Activated CD8-positive, alpha-beta T cell treated with anti-CD3 and anti-CD28 coated beads, Interleukin-2, amount 10 ng/mL, durations not matched to agents 7 days and 5 days (primary cell): ENCODE measurements around the gene ADM. TPM values are rescaled to one million over a fixed set of nuclear protein-coding genes. Genes with fewer than 3 reads are reported as not detected.
A peak's percentile ranks its signal among the peaks of the same experiment; 100 is the strongest.

Experiments used
- ATAC-seq: fragments of 150-1000 bp; cut with Tn5 transposase; one replicate; pipeline ENCODE4 v1.10.0; 2021; ENCODE audit warnings: moderate library complexity
- CTCF ChIA-PET: fragments of 350-600 bp; sonication (Branson Sonifier 250); formaldehyde crosslinking; loops from one replicate; lab custom pipeline; 2021; ENCODE audit warnings: antibody characterized with exemption; lab: Charles Lee
- POLR2A ChIA-PET: fragments of 350-600 bp; sonication (Branson Sonifier 250); formaldehyde crosslinking; loops from one replicate; lab custom pipeline; 2021; ENCODE audit warnings: antibody characterized with exemption; lab: Charles Lee
- DNase-seq: peaks from one replicate; pipeline ENCODE4 v3.0.0-alpha.2; 2020
- H3K27ac Mint-ChIP-seq: one replicate; pipeline ENCODE4 v1.8.0; 2021; ENCODE audit warnings: mild to moderate bottlenecking, mixed read lengths
- H3K27me3 Mint-ChIP-seq: one replicate; pipeline ENCODE4 v1.8.0; 2021; ENCODE audit warnings: low read depth, mixed read lengths
- H3K36me3 Mint-ChIP-seq: one replicate; pipeline ENCODE4 v1.8.0; 2021; ENCODE audit warnings: low read depth, mixed read lengths
- H3K4me1 Mint-ChIP-seq: one replicate; pipeline ENCODE4 v1.8.0; 2021; ENCODE audit warnings: low read depth, mixed read lengths
- H3K4me3 Mint-ChIP-seq: one replicate; pipeline ENCODE4 v1.8.0; 2021; ENCODE audit warnings: mild to moderate bottlenecking, mixed read lengths
- H3K9me3 Mint-ChIP-seq: one replicate; pipeline ENCODE4 v1.8.0; 2022; ENCODE audit warnings: mixed read lengths; ENCODE audit not compliant: insufficient read depth
- total RNA-seq, 2 experiments: library from RNA; stranded (reverse); gene quantifications; one replicate each; pipeline ENCODE4 v1.2.3, GENCODE V29; 2021

The ADM gene
- total RNA-seq, 2 experiments from 2014 or later = 3.6 to 3.9 TPM

DNA sequence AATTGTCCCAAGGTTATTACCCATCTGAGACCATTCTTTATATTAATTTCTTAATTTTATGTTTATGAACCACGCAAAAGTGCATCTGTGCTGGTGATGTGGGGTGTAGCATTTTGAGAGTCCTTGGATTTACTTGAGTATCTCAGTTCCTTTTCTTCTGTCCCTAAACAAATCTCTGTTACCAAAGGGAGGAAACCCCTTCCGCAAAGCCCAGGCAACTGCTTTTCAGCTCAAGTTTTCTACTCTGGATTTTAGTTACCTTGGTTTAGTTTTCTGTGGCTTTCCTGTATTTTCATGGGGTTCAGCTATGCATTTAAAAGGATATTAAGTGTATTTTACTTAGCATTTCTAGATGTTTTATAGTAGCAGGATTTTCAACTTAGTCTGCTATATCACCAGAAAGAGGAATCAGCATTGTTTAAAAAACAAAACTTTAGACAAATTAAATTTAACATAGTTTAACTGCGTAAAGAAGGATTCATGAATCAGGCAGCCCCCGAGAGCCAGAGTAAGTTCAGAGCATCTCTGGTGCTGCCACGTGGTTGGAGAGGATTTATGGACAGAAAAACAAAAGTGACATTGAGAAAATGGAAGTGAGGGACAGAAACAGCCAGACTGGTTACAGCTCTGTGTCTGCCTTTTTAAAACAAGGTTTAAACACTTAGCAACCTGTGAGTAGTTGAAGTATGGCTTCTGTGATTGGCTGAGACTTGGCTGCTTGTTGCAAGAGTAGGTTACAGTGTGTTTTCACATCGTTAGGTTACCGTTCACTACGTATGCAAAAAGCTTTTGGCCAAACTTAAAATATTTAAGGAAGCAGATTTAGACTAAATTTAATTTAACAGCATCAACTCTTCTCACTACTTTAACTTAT lies 9.6 kb downstream of the ADM start:
- Mint-ChIP-seq H3K27me3 (peaks cover 9% of the 10 kb centered on the region), H3K9me3 (no peaks in the 10 kb centered on the region)
- POLR2A ChIA-PET = no interaction called here

DNA sequence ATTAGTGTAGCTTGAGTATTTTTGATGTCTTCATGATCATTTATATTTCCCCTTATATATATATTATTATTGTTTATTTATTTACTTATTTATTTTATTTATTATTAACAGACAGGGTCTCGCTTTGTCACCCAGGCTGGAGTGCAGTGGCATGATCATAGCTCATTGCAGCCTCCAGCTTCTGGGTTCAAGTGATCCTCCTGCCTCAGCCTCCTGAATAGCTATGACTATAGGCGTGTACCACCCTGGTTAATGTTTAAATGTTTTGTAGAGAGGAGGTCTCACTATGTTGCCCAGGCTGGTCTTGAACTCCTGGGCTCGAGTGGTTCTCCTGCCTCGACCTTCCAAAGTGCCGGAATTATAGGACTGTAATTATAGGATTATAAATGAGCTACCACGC lies 10.2 kb downstream of the ADM start:
- H3K9me3 Mint-ChIP-seq = no peaks in the 10 kb centered on the region
- CTCF ChIA-PET = interaction anchor here (0.6 to 2.2 kb wide), 6 partner anchors 10 to 701 kb away, joined by 3 to 9 read pairs (median 3); partner anchors contain the start of gene ADM
- ATAC-seq (no peak), DNase-seq (no peak)
- no peak overlapping the region for H3K27ac Mint-ChIP-seq
- POLR2A ChIA-PET = no interaction called here
- peaks cover 7% of the 10 kb centered on the region for H3K4me1 Mint-ChIP-seq
- no peak overlapping the region for H3K4me3 Mint-ChIP-seq
- H3K36me3 Mint-ChIP-seq = no peaks in the 10 kb centered on the region
- H3K27me3 Mint-ChIP-seq = peaks cover 7% of the 10 kb centered on the region

More for the DNA sequence above, 9.6 kb downstream of the ADM start:
- CTCF ChIA-PET = interaction anchor here (0.6 to 2.2 kb wide), 8 partner anchors 10 to 700 kb away, joined by 3 to 9 read pairs (median 3); partner anchors contain the start of gene ADM
- H3K36me3 Mint-ChIP-seq = no peaks in the 10 kb centered on the region
- H3K4me1 Mint-ChIP-seq = peaks cover 10% of the 10 kb centered on the region
- DNase-seq (no peak), ATAC-seq (peak; percentile 85)
- H3K4me3 Mint-ChIP-seq = no peak overlapping the region
- H3K27ac Mint-ChIP-seq = no peak overlapping the region

DNA sequence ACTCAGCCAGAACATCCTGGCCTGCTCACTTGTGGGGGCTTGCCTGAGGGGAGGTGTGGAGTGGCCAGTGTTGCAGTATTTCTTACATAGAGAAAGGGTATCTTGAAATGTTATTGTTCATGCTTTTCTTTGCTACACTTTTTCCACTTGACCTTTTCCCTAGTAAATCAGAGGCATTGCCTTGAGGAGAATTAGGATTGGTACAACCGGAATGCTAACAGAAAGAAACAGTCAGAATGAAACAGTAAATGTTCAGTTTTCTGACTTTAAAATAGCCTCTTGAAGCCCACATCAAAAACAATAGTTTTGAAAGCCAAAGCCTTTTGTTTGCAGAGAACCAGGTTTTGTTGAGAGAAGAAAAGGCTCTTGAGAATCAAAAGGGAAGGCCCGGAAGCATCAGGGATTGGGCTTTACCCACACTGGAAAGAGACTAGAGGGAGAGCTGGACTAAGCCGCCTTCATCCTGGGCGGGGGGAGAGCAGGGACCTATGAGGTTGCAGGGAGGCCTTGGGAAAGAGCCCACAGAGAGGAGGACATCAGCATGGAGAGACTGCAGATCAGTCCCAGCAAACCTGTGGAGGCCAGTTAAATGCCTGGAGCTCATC lies 12.4 kb downstream of the ADM start:
- H3K4me1 Mint-ChIP-seq = peaks cover 5% of the 10 kb centered on the region
- CTCF ChIA-PET = interaction anchor here (1.0 to 3.3 kb wide), 3 partner anchors 9 to 13 kb away, joined by 3 to 17 read pairs (median 3); no protein-coding TSS in a partner anchor
- peaks cover 2% of the 10 kb centered on the region for H3K27me3 Mint-ChIP-seq
- H3K27ac Mint-ChIP-seq = no peak overlapping the region
- POLR2A ChIA-PET = interaction anchor here (1.0 kb wide), 1 partner anchor 13 kb away, joined by 3 read pairs; the partner anchor contains the start of gene ADM
- no peaks in the 10 kb centered on the region for H3K9me3 Mint-ChIP-seq
- ATAC-seq (no peak), DNase-seq (no peak)
- no peak overlapping the region for H3K4me3 Mint-ChIP-seq
- H3K36me3 Mint-ChIP-seq = no peaks in the 10 kb centered on the region

DNA sequence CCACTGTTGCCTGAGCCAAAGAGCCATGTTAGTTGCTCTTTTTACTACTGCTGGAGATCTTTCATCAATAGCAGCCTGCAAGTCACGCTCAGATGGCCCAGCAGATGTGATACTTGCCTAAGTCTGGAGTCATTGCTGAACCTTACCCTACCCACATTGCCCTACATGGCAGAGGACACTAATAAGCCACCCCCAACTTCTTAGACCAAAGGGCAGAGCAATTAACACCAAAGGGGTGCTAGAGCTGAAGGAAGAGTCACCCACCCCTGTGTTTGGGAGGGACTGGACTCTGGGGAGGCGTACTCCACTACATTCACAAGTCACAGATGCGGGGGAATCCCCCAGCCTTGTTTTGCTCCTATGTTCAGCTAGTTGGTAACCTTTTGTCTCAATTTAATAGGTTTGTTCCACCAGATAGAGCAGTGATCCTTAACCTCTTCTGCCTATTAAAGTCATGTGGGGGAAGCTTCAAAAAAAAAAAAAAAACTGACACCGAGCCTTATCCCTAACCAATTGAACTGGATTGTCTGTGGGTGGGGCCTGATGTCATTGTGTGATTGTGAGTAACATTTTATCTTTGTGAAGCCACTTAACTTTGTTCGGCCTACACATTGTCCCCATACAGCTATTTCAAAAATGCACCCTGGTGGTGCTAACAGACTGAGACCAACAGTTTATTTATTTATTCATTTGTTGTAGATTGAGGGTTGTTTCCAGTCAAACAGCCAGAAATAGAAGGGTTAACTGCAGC lies 13.1 kb downstream of the ADM start:
- H3K4me3 Mint-ChIP-seq = no peak overlapping the region
- ChIA-PET POLR2A (interaction anchor here (1.0 kb wide), 1 partner anchor 13 kb away, joined by 3 read pairs; the partner anchor contains the start of gene ADM), CTCF (interaction anchor here (0.9 to 3.3 kb wide), 4 partner anchors 9 to 110 kb away, joined by 3 to 17 read pairs (median 3); no protein-coding TSS in a partner anchor)
- no peak overlapping the region for H3K27ac Mint-ChIP-seq
- H3K36me3 Mint-ChIP-seq = no peaks in the 10 kb centered on the region
- no peak for ATAC-seq
- no peaks in the 10 kb centered on the region for H3K27me3 Mint-ChIP-seq
- DNase-seq = no peak
- peaks cover 9% of the 10 kb centered on the region for H3K4me1 Mint-ChIP-seq
- H3K9me3 Mint-ChIP-seq = no peaks in the 10 kb centered on the region

GRCh38 chr11:10318527-10318802 lies 13.6 kb downstream of the ADM start:
- ATAC-seq (no peak), DNase-seq (no peak)
- Mint-ChIP-seq H3K4me3 (no peak overlapping the region), H3K27ac (no peak overlapping the region), H3K4me1 (peaks cover 10% of the 10 kb centered on the region), H3K27me3 (peaks cover under 1% of the 10 kb centered on the region), H3K9me3 (no peaks in the 10 kb centered on the region), H3K36me3 (no peaks in the 10 kb centered on the region)
- CTCF ChIA-PET = interaction anchor here (0.9 to 3.3 kb wide), 2 partner anchors 10 to 111 kb away, joined by 3 to 17 read pairs; no protein-coding TSS in a partner anchor
- POLR2A ChIA-PET = no interaction called here

- Mint-ChIP-seq H3K27ac (no peak overlapping the region), H3K9me3 (no peaks in the 10 kb centered on the region), H3K27me3 (peaks cover 2% of the 10 kb centered on the region), H3K4me3 (no peak overlapping the region), H3K36me3 (no peaks in the 10 kb centered on the region), H3K4me1 (peaks cover 6% of the 10 kb centered on the region)
- POLR2A ChIA-PET = interaction anchor here (0.6 kb wide), 1 partner anchor 39 kb away, joined by 3 read pairs; no protein-coding TSS in a partner anchor
- DNase-seq (no peak), ATAC-seq (no peak)
- CTCF ChIA-PET = interaction anchor here (0.8 to 2.5 kb wide), 6 partner anchors 12 to 457 kb away, joined by 3 to 17 read pairs (median 4); no protein-coding TSS in a partner anchor
These were observed 15.1 kb downstream of the ADM start for GRCh38 chr11:10319702-10320558.

DNA sequence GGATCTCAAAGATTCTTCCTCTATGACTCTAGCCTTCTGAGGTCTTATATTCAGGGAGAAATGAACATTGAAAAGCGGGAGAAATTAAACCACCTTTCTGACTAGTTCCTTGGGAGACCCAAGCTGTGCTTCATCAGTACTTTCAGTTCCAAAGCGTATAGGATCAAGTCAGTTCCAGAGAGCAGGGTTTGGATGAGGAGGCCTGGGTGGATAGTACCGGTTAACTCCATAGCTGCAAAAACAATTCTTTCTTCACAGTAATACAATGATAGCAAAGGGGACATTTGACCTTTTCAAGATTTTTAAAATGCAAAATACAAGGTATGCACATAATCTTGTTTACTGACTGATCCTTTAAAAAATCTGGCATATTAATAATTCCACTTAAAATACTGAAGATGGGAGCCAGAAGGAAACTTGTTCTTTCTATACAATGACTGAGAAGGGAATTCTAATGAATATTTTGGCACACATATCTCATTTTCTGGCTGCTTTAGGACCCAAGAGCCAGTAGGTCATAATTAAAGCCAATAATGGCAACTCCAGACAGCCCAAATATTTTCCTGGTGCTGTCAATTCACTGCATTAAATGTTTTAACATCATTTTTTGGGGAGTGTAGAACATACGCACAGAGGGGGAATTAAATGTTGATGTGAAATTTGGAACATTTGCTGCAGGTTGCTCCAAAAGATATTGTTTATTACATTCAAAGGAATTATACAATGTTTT lies 16.0 kb downstream of the ADM start:
- ChIA-PET POLR2A (interaction anchor here (0.6 kb wide), 1 partner anchor 40 kb away, joined by 3 read pairs; no protein-coding TSS in a partner anchor), CTCF (interaction anchor here (0.8 to 2.5 kb wide), 6 partner anchors 13 to 113 kb away, joined by 3 to 17 read pairs (median 4); no protein-coding TSS in a partner anchor)
- ATAC-seq (no peak), DNase-seq (no peak)
- peaks cover 2% of the 10 kb centered on the region for H3K27me3 Mint-ChIP-seq
- H3K4me3 Mint-ChIP-seq = no peak overlapping the region
- H3K4me1 Mint-ChIP-seq = peaks cover 6% of the 10 kb centered on the region
- no peak overlapping the region for H3K27ac Mint-ChIP-seq
- H3K36me3 Mint-ChIP-seq = no peaks in the 10 kb centered on the region
- no peaks in the 10 kb centered on the region for H3K9me3 Mint-ChIP-seq

DNA sequence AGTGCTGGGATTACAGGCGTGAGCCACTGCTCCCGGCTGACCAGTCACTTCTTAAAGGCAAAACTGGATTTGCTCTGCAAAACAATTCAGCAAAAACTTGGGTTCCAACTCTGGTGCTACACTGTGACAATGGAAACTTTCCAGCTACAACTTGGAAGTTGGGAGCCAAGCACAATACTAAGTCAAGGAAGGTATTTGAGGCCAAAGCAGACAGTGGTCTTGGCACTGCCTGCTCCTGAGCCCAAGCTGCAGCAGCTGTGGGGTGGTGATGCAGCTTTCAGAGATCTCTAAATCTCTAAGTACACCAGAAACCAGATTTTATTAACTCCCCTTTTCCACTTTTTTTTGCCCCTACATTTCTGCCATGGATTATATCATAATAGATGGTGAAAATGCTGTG lies 17.5 kb downstream of the ADM start:
- H3K4me3 Mint-ChIP-seq = no peak overlapping the region
- POLR2A ChIA-PET = no interaction called here
- DNase-seq (no peak), ATAC-seq (no peak)
- CTCF ChIA-PET = interaction anchor here (1.0 to 1.5 kb wide), 4 partner anchors 12 to 787 kb away, joined by 3 to 4 read pairs (median 4); no protein-coding TSS in a partner anchor
- H3K36me3 Mint-ChIP-seq = no peaks in the 10 kb centered on the region
- H3K27ac Mint-ChIP-seq = no peak overlapping the region
- peaks cover 6% of the 10 kb centered on the region for H3K4me1 Mint-ChIP-seq
- peaks cover 7% of the 10 kb centered on the region for H3K27me3 Mint-ChIP-seq
- no peaks in the 10 kb centered on the region for H3K9me3 Mint-ChIP-seq

DNA sequence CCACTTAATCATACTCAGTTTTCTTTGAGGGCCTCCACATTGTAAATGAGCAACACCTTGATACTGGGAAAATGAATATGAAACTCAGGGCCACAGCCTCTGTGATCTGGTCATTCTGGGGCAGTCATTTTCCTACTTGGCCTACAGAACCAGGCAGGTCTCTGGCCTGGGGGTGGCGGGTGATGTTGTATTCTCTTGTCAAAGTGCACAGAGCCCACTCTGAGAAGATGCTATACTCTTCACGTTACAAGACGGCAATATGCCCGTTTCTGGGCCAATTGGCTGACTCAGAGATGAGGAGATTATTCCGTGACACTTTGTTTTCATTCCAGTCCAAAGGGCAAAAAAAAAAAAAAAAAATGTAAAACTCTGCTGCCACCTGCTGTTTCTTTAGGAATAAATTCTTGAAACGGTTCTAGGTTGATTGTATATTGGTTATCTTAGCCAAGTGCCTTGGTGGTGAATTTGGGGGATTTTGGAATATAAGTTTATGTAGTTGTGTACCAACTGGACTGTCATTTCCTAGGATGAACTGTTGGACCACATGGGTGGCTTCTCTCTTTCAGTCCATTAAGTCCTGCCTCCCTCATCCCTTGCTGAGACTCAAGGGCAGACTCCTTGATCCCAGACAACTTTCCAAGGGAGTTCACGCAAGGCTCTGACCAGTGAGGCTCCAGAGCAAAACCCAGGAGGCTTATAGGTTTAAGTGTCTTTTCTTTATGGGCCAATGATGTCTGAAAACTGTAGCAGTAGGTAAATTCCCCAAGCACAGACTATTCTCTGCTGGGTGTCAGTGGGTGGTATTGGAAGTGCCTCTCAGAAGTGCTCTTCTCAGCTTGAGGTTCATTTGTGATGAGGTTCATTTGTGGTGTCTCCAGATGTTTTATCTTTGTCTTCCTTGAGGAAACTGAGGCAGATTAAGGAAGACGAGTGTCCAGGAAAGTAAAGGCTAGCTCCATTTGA lies 18.2 kb downstream of the ADM start:
- H3K4me1 Mint-ChIP-seq = peaks cover 6% of the 10 kb centered on the region
- ATAC-seq (peak; percentile 71), DNase-seq (peak; percentile 50)
- ChIA-PET POLR2A (no interaction called here), CTCF (interaction anchor here (0.7 to 4.3 kb wide), 17 partner anchors 9 to 788 kb away, joined by 3 to 30 read pairs (median 4); no protein-coding TSS in a partner anchor)
- no peaks in the 10 kb centered on the region for H3K9me3 Mint-ChIP-seq
- no peak overlapping the region for H3K4me3 Mint-ChIP-seq
- H3K27me3 Mint-ChIP-seq = peaks cover 8% of the 10 kb centered on the region
- H3K36me3 Mint-ChIP-seq = no peaks in the 10 kb centered on the region
- H3K27ac Mint-ChIP-seq = no peak overlapping the region
